IgD-negative memory B cell (primary cell): Measurements from ENCODE around the gene FUT9. TPM values are rescaled to one million over a fixed set of nuclear protein-coding genes. Genes with fewer than 3 reads are reported as not detected.

Experiments used
- H3K27ac Mint-ChIP-seq, 3 donors: one replicate each; pipeline ENCODE4 v1.8.0; 2020 to 2022; ENCODE audit warnings: mild to moderate bottlenecking in 3 of 3, mixed read lengths in 3 of 3, moderate library complexity in 1 of 3
- H3K27me3 Mint-ChIP-seq: one replicate; pipeline ENCODE4 v1.8.0; 2021; ENCODE audit warnings: mixed read lengths
- H3K36me3 Mint-ChIP-seq: one replicate; pipeline ENCODE4 v1.8.0; 2020; ENCODE audit warnings: mild to moderate bottlenecking, mixed read lengths
- H3K4me1 Mint-ChIP-seq, 3 donors: one replicate each; pipeline ENCODE4 v1.8.0; 2020 to 2022; ENCODE audit warnings: mixed read lengths in 3 of 3, mild to moderate bottlenecking in 1 of 3
- H3K4me3 Mint-ChIP-seq, 4 donors: one replicate each; pipeline ENCODE4 v1.8.0; 2020 to 2022; ENCODE audit warnings: mild to moderate bottlenecking in 4 of 4, mixed read lengths in 4 of 4, moderate library complexity in 3 of 4
- H3K9me3 Mint-ChIP-seq, 3 donors: one replicate each; pipeline ENCODE4 v1.8.0; 2020 to 2021; ENCODE audit warnings: mixed read lengths in 3 of 3, mild to moderate bottlenecking in 1 of 3
- polyA plus RNA-seq: library from polyadenylated mRNA; unstranded; fragments of 300-500 nt; fragmentation: Illumina TruSeq; gene quantifications from one replicate; pipeline ENCODE4 v1.2.3, GENCODE V29; 2021

FUT9 gene
- polyA plus RNA-seq, 1 donor from 2014 or later, result not detected

- peaks cover 2 to 10% (median 6%) of the 10 kb centered on the region in 3 donors for H3K9me3 Mint-ChIP-seq
- H3K27me3 Mint-ChIP-seq, result no peaks in the 10 kb centered on the region
- no peak overlapping the region for H3K4me3 Mint-ChIP-seq
These were observed 170.9 kb downstream of the FUT9 start for GRCh38 chr6:96186516-96187195.

GRCh38 chr6:96194675-96195074, 178.9 kb downstream of the FUT9 start:
- Mint-ChIP-seq H3K4me1 (no peaks in the 10 kb centered on the region), H3K9me3 (peaks cover 3 to 15% (median 4%) of the 10 kb centered on the region in 3 donors), H3K4me3 (no peak overlapping the region), H3K27ac (no peak overlapping the region), H3K27me3 (no peaks in the 10 kb centered on the region), H3K36me3 (no peaks in the 10 kb centered on the region)

More at GRCh38 chr6:96186516-96187195, 170.9 kb downstream of the FUT9 start:
- H3K36me3 Mint-ChIP-seq, result no peaks in the 10 kb centered on the region
- H3K4me1 Mint-ChIP-seq, result no peaks in the 10 kb centered on the region
- no peak overlapping the region for H3K27ac Mint-ChIP-seq

DNA sequence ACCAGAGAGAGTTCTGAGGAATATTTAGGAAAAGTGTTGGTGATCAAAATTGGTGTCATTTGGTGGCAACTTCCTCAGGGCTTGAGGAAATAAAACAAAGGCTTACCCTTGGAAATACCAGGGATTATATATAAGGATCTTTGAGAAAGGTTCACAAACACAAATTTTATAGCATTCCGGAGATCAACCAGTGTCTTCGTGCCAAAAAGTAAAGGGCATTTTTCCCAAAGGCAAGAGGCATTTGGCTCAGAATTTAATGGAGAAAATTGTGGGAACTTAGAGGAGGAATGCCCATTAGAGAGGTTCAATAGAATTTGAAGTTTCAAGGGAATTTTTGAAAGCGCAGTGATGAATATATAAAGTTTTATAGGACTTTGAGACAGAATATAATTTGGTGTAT, 179.5 kb downstream of the FUT9 start:
- H3K27ac Mint-ChIP-seq, result no peak overlapping the region
- H3K27me3 Mint-ChIP-seq, result no peaks in the 10 kb centered on the region
- no peaks in the 10 kb centered on the region for H3K4me1 Mint-ChIP-seq
- no peaks in the 10 kb centered on the region for H3K36me3 Mint-ChIP-seq
- peaks cover 3 to 18% (median 4%) of the 10 kb centered on the region in 3 donors for H3K9me3 Mint-ChIP-seq
- H3K4me3 Mint-ChIP-seq, result no peak overlapping the region

GRCh38 chr6:96196633-96197032, 180.9 kb downstream of the FUT9 start:
- H3K27me3 Mint-ChIP-seq, result no peaks in the 10 kb centered on the region
- no peaks in the 10 kb centered on the region for H3K36me3 Mint-ChIP-seq
- H3K27ac Mint-ChIP-seq, result no peak overlapping the region
- H3K4me1 Mint-ChIP-seq, result no peaks in the 10 kb centered on the region
- H3K4me3 Mint-ChIP-seq, result no peak overlapping the region
- H3K9me3 Mint-ChIP-seq, result peaks cover 3 to 19% (median 5%) of the 10 kb centered on the region in 3 donors

GRCh38 chr6:96197241-96197640, 181.5 kb downstream of the FUT9 start:
- H3K4me3 Mint-ChIP-seq, result no peak overlapping the region
- no peaks in the 10 kb centered on the region for H3K27me3 Mint-ChIP-seq
- no peaks in the 10 kb centered on the region for H3K4me1 Mint-ChIP-seq
- H3K9me3 Mint-ChIP-seq, result peaks cover 3 to 19% (median 3%) of the 10 kb centered on the region in 3 donors
- no peak overlapping the region for H3K27ac Mint-ChIP-seq
- H3K36me3 Mint-ChIP-seq, result no peaks in the 10 kb centered on the region

DNA sequence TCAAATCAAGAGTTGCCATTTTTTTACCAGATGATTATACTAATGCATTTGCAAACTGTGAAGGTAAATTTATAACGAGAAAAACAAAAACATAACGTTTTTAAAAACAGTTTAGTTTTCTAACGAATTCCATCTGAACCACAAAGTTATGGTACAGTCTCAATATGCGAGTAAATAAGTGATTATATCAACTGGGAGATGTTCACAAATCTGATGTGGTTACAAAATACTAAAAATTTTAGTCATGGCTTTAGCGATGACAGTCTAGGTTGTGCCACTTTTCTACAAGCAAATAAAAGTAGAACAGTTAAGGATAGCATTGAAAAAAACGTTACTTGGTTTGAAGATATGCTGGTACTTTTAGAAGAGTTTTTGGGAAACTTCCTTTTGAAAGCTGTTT, 186.8 kb downstream of the FUT9 start:
- no peak overlapping the region for H3K27ac Mint-ChIP-seq
- H3K4me3 Mint-ChIP-seq, result no peak overlapping the region
- H3K36me3 Mint-ChIP-seq, result no peaks in the 10 kb centered on the region
- H3K9me3 Mint-ChIP-seq, result peaks cover 0 to 9% (median 2%) of the 10 kb centered on the region in 3 donors
- H3K27me3 Mint-ChIP-seq, result no peaks in the 10 kb centered on the region
- H3K4me1 Mint-ChIP-seq, result no peaks in the 10 kb centered on the region

DNA sequence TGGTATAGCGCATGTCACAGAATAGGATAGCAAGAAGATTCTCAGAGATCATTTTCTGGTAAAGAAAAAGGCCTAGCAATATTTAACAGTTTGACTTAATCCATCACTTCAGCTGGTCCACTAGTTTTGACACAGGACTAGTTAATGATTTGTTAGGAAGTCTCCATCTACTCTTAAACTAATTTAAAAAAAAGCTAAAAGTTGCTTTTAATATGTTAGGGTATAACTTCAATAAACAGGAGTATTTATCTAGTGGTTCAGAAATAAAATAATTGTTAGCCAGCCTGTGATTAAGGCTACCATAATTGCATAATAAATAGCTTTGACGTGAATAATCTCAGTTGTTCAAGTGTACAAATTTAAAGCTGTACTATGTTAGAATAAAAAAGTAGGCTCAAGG, 195.6 kb downstream of the FUT9 start:
- Mint-ChIP-seq H3K27me3 (no peaks in the 10 kb centered on the region), H3K27ac (no peak overlapping the region), H3K4me3 (no peak overlapping the region), H3K9me3 (no peaks in the 10 kb centered on the region), H3K36me3 (no peaks in the 10 kb centered on the region), H3K4me1 (no peaks in the 10 kb centered on the region)

DNA sequence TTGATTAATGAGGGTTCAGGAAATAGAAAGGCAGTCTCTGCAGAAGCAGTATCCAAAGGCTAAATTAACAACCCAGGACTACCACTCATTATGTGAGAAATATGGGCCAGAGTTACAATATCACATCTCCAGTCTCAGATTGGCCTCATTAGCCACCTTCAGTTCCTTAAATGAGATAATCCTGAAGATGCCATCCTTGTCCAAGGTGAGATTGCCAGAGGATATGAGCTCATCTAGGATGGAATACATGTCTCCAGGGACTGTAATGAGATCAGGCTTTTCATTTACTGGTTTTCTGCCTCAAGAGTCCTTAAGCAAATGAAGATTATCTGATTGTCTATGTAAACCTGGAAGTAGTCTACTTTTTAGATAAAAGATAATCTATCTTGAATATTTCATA, 196.3 kb downstream of the FUT9 start:
- no peaks in the 10 kb centered on the region for H3K4me1 Mint-ChIP-seq
- no peaks in the 10 kb centered on the region for H3K9me3 Mint-ChIP-seq
- H3K36me3 Mint-ChIP-seq, result no peaks in the 10 kb centered on the region
- no peak overlapping the region for H3K27ac Mint-ChIP-seq
- H3K27me3 Mint-ChIP-seq, result no peaks in the 10 kb centered on the region
- no peak overlapping the region for H3K4me3 Mint-ChIP-seq

- no peaks in the 10 kb centered on the region for H3K9me3 Mint-ChIP-seq
- H3K27me3 Mint-ChIP-seq, result no peaks in the 10 kb centered on the region
- H3K27ac Mint-ChIP-seq, result no peak overlapping the region
- no peak overlapping the region for H3K4me3 Mint-ChIP-seq
- H3K4me1 Mint-ChIP-seq, result no peaks in the 10 kb centered on the region
- no peaks in the 10 kb centered on the region for H3K36me3 Mint-ChIP-seq
These were observed 198.0 kb downstream of the FUT9 start for GRCh38 chr6:96213784-96214183.

DNA sequence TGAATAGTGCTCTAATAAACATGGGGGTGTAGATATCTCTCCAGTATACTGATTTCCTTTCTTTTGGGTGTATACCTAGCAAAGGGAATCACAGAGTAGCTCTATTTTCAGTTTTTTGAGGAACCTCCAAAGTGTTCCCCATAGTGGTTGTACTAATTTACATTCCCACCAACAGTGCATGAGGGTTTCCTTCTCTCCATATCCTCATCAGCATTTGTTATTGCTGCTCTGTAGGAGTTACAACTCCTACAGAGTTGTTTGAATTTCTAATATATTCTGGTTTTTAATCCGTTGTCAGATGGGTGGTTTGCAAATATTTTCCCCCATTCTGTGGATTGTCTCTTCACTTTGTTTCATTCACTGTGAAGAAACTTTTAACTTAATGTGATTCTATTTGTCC, 207.9 kb downstream of the FUT9 start:
- H3K4me1 Mint-ChIP-seq, result no peaks in the 10 kb centered on the region
- no peak overlapping the region for H3K4me3 Mint-ChIP-seq

GRCh38 chr6:96227135-96227534, 211.4 kb downstream of the FUT9 start:
- no peaks in the 10 kb centered on the region for H3K36me3 Mint-ChIP-seq
- H3K9me3 Mint-ChIP-seq, result peaks cover 0 to 2% (median 0%) of the 10 kb centered on the region in 3 donors
- H3K4me3 Mint-ChIP-seq, result no peak overlapping the region
- no peak overlapping the region for H3K27ac Mint-ChIP-seq
- H3K27me3 Mint-ChIP-seq, result no peaks in the 10 kb centered on the region
- no peaks in the 10 kb centered on the region for H3K4me1 Mint-ChIP-seq

More for the DNA sequence above, 207.9 kb downstream of the FUT9 start:
- Mint-ChIP-seq H3K27me3 (no peaks in the 10 kb centered on the region), H3K36me3 (no peaks in the 10 kb centered on the region), H3K27ac (no peak overlapping the region), H3K9me3 (peaks cover 0 to 4% (median 0%) of the 10 kb centered on the region in 3 donors)

DNA sequence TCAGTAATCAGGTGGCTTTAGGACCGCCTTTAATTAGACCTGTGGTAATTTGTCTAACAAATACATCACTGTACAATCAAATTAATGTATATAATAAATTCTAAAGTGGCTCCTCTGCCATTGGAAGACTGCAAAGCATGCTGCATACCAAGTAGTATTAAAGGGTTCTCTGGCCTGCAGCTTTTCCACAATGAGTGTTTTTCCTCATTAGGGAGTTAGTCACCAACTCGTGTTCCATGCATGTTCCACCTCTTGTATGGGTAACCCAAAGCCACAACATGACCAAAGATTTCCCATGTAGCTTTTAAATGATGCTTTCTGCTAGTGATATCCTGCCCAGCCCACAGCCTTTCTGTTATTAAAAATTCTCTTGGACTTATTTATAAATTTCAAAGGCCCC, 218.7 kb downstream of the FUT9 start:
- no peak overlapping the region for H3K27ac Mint-ChIP-seq
- no peaks in the 10 kb centered on the region for H3K27me3 Mint-ChIP-seq
- H3K4me1 Mint-ChIP-seq, result no peaks in the 10 kb centered on the region
- H3K4me3 Mint-ChIP-seq, result no peak overlapping the region
- peaks cover 2% of the 10 kb centered on the region for H3K36me3 Mint-ChIP-seq
- H3K9me3 Mint-ChIP-seq, result no peaks in the 10 kb centered on the region

DNA sequence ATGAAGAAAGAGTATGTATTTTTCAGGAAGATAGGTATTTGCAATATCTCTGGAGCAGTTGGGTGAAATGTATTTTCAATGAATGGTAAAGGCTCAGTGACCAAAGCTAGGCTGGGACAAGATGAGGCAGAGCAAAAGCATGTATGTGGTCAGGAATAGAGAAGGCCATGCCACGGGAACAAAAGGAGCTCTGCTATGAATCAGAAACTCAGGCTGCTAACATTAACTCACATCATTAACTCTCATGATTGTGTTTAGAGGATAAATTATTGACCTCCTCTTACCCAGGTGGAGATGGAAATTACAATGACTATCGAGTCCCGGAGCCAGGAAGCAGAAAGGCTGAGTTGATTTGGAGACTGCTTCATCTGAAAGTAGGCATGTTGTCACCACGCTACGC, 220.2 kb downstream of the FUT9 start:
- Mint-ChIP-seq H3K27ac (no peak overlapping the region), H3K27me3 (no peaks in the 10 kb centered on the region), H3K9me3 (peaks cover 0 to 2% (median 0%) of the 10 kb centered on the region in 3 donors), H3K4me1 (no peaks in the 10 kb centered on the region), H3K36me3 (peaks cover 2% of the 10 kb centered on the region), H3K4me3 (no peak overlapping the region)

DNA sequence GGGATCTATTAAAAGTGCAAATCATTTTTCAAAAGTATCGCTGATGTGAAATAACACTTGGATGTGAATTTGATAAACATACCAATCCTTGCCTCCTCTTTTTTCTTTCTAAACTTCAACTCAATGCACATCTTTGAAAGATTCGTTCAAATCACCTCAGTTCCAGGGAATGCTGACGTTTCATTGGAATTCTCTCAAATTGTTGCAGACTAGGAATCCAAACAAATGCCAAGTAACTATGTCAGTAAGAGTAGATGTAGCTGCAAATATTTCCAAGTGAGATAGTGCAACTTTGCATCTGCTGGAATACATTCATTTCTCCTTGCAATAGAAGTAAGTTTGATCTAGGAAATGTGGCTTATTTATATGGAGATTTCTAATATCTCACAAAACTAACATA, 220.7 kb downstream of the FUT9 start:
- no peaks in the 10 kb centered on the region for H3K4me1 Mint-ChIP-seq
- H3K4me3 Mint-ChIP-seq, result no peak overlapping the region
- H3K27ac Mint-ChIP-seq, result no peak overlapping the region
- H3K27me3 Mint-ChIP-seq, result no peaks in the 10 kb centered on the region
- H3K9me3 Mint-ChIP-seq, result peaks cover 0 to 4% (median 0%) of the 10 kb centered on the region in 3 donors
- peaks cover 2% of the 10 kb centered on the region for H3K36me3 Mint-ChIP-seq

DNA sequence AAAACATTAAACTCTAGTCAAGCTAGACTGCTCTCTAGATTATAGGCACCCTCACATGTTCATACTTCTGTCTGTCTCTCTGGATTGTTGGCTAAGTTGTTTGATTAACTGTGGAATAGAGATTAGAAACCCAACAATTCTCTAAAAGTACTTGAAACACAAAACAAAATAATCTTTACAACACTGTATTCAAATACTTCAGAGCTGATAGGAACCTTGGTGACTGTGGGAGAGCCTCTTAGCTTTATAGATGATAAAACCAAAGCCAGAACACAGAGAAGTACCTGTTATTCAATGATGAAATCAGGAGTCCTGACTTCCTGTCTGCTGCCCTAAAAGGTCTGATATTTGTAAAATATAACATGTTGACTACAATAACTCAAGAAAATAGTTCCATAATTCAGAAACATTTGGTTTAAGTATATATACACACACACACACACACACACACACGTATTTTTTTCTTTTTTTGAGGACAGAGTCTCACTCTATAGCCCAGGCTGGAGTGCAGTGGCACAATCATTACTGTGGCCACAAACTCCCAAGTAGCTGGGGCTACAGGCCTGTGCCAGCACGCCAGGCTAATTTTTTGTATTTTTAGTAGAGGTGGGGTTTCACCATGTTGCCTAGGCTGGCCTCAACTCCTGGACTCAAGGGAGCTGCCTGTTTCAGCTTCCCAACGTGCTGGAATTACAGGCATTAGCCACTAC, 222.0 kb downstream of the FUT9 start:
- Mint-ChIP-seq H3K27ac (no peak overlapping the region), H3K36me3 (peaks cover 2% of the 10 kb centered on the region), H3K4me3 (no peak overlapping the region), H3K9me3 (peaks cover 0 to 4% (median 0%) of the 10 kb centered on the region in 3 donors), H3K27me3 (no peaks in the 10 kb centered on the region), H3K4me1 (no peaks in the 10 kb centered on the region)

GRCh38 chr6:96246563-96246962, 230.8 kb downstream of the FUT9 start:
- no peak overlapping the region for H3K27ac Mint-ChIP-seq
- no peaks in the 10 kb centered on the region for H3K36me3 Mint-ChIP-seq
- H3K4me3 Mint-ChIP-seq, result no peak overlapping the region
- H3K4me1 Mint-ChIP-seq, result no peaks in the 10 kb centered on the region
- H3K9me3 Mint-ChIP-seq, result no peaks in the 10 kb centered on the region
- no peaks in the 10 kb centered on the region for H3K27me3 Mint-ChIP-seq
